Caco-2 (cell line): Measurements from ENCODE around the gene DPP10. TPM values are rescaled to one million over a fixed set of nuclear protein-coding genes. Genes with fewer than 3 reads are reported as not detected.

Source experiments
- BruUV-seq: library from RNA; stranded (reverse); fragments of 400-500 nt; replicated peaks from 2 replicates; lab custom pipeline; 2021; lab: Mats Ljungman, UMichigan
- CTCF ChIA-PET: fragments of 300-600 bp; sonication (Branson Sonifier 250); formaldehyde crosslinking; loops from one replicate; lab custom pipeline; 2022; ENCODE audit warnings: antibody characterized with exemption; lab: Charles Lee
- POLR2A ChIA-PET: fragments of 300-600 bp; sonication (Branson Sonifier 250); formaldehyde crosslinking; loops from one replicate; lab custom pipeline; 2022; ENCODE audit warnings: antibody characterized with exemption; lab: Charles Lee
- DNase-seq, 2 experiments: peaks; one replicate each; pipeline versions ENCODE4 v3.0.0 to v3.0.0-alpha.2; 2020 to 2022
- H3K27me3 ChIP-seq: replicated peaks from 2 replicates; pipeline ENCODE4 v1.6.0; 2011; ENCODE audit warnings: low read length; ENCODE audit not compliant: control insufficient read depth, insufficient read depth
- H3K36me3 ChIP-seq: 2 replicates; pipeline ENCODE4 v1.5.1; 2011; ENCODE audit warnings: low read length; ENCODE audit not compliant: control insufficient read depth, insufficient read depth
- H3K4me1 ChIP-seq: fragments of 250-450 bp; sonication (Bioruptor Pico); 2 replicates; pipeline ENCODE4 v1.5.1; 2020; ENCODE audit warnings: mild to moderate bottlenecking
- H3K4me3 ChIP-seq: 2 replicates; pipeline ENCODE4 v1.5.1; 2011; ENCODE audit warnings: low read depth, mild to moderate bottlenecking, control low read depth, low read length
- H3K9me3 ChIP-seq: fragments of 250-450 bp; sonication (Bioruptor Pico); 2 replicates; pipeline ENCODE4 v1.5.1; 2020; ENCODE audit warnings: mild to moderate bottlenecking, moderate library complexity
- H3K27ac Mint-ChIP-seq: one replicate; pipeline ENCODE4 v1.8.0; 2022; ENCODE audit warnings: mixed read lengths; ENCODE audit not compliant: unreplicated experiment
- H3K27me3 Mint-ChIP-seq: one replicate; pipeline ENCODE4 v1.8.0; 2022; ENCODE audit warnings: mixed read lengths; ENCODE audit not compliant: insufficient read depth, unreplicated experiment
- H3K36me3 Mint-ChIP-seq: one replicate; pipeline ENCODE4 v1.8.0; 2022; ENCODE audit warnings: mild to moderate bottlenecking, mixed read lengths; ENCODE audit not compliant: insufficient read depth, unreplicated experiment
- H3K4me1 Mint-ChIP-seq: one replicate; pipeline ENCODE4 v1.8.0; 2022; ENCODE audit warnings: low read depth, mixed read lengths; ENCODE audit not compliant: unreplicated experiment
- H3K4me3 Mint-ChIP-seq: one replicate; pipeline ENCODE4 v1.8.0; 2022; ENCODE audit warnings: mild to moderate bottlenecking, moderate library complexity, mixed read lengths; ENCODE audit not compliant: unreplicated experiment
- H3K9me3 Mint-ChIP-seq: one replicate; pipeline ENCODE4 v1.8.0; 2022; ENCODE audit warnings: mixed read lengths; ENCODE audit not compliant: unreplicated experiment
- intact Hi-C: fragments of 100-400 bp; cut with micrococcal nuclease; formaldehyde crosslinking; loops from one replicate; pipeline ENCODE4 v1.10.0; 2022; ENCODE audit not compliant: unreplicated experiment
- total RNA-seq: library from RNA; stranded (reverse); gene quantifications from 2 replicates; pipeline ENCODE4 v1.2.3, GENCODE V29; 2022
- TF ChIP-seq, protein P1 (sequence below), 2 experiments: fragments of 200-600 bp in 1 of 2; IDR thresholded peaks; 1 replicate in 1 of 2; 2 replicates in 1 of 2; pipeline versions ENCODE4 v1.5.1 to v1.8.0; 2011 to 2022; ENCODE audit warnings: antibody characterized with exemption in 1 of 2, control low read depth in 1 of 2, inconsistent platforms in 1 of 2, low read depth in 1 of 2, low read length in 1 of 2, mild to moderate bottlenecking in 1 of 2, moderate library complexity in 1 of 2; ENCODE audit not compliant: insufficient read depth in 1 of 2, severe bottlenecking in 1 of 2, unreplicated experiment in 1 of 2

The DPP10 gene
- total RNA-seq, 1 experiment from 2014 or later, result not detected

DNA sequence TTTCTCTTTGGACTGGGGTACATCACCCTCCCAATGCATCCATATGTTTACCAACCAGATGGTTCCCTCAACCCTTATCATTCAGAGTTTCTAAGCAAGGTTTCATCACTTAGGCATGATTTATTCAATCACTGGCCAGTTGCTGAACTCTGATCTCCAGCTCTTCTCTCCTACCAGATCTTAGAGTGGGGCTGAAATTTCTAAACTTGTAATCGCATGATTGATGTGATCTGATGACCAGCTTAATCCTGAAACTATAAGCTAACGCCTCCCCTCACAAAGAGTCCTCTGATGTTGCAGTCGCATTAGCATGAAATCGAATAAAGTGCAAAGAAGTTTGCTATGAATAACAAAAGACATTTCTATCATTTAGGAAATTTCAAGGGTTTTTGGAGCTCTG is 1082.0 kb downstream of the DPP10 start:
- no peaks in the 10 kb centered on the region for H3K36me3 ChIP-seq
- H3K9me3 Mint-ChIP-seq, result no peaks in the 10 kb centered on the region
- POLR2A ChIA-PET, result no interaction called here
- DNase-seq, result no peak
- H3K4me1 Mint-ChIP-seq, result no peaks in the 10 kb centered on the region
- no peak overlapping the region for H3K27ac Mint-ChIP-seq
- CTCF ChIA-PET, result no interaction called here
- TF ChIP-seq, protein P1, sequence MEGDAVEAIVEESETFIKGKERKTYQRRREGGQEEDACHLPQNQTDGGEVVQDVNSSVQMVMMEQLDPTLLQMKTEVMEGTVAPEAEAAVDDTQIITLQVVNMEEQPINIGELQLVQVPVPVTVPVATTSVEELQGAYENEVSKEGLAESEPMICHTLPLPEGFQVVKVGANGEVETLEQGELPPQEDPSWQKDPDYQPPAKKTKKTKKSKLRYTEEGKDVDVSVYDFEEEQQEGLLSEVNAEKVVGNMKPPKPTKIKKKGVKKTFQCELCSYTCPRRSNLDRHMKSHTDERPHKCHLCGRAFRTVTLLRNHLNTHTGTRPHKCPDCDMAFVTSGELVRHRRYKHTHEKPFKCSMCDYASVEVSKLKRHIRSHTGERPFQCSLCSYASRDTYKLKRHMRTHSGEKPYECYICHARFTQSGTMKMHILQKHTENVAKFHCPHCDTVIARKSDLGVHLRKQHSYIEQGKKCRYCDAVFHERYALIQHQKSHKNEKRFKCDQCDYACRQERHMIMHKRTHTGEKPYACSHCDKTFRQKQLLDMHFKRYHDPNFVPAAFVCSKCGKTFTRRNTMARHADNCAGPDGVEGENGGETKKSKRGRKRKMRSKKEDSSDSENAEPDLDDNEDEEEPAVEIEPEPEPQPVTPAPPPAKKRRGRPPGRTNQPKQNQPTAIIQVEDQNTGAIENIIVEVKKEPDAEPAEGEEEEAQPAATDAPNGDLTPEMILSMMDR (IDR thresholded peaks at IDR 0.05; ENCODE audit: insufficient read depth in 1 of 2, low read depth in 1 of 2, low read length in 1 of 2, severe bottlenecking in 1 of 2, unreplicated experiment in 1 of 2), result no peak
- peaks cover 2% of the 10 kb centered on the region for H3K27me3 Mint-ChIP-seq
- H3K27me3 ChIP-seq, result no peaks in the 10 kb centered on the region
- no peaks in the 10 kb centered on the region for H3K4me1 ChIP-seq
- no peak overlapping the region for H3K4me3 ChIP-seq
- H3K36me3 Mint-ChIP-seq, result no peaks in the 10 kb centered on the region
- no TSS peak for BruUV-seq
- intact Hi-C loops, result no loop called here
- H3K9me3 ChIP-seq, result no peaks in the 10 kb centered on the region
- H3K4me3 Mint-ChIP-seq, result no peak overlapping the region

DNA sequence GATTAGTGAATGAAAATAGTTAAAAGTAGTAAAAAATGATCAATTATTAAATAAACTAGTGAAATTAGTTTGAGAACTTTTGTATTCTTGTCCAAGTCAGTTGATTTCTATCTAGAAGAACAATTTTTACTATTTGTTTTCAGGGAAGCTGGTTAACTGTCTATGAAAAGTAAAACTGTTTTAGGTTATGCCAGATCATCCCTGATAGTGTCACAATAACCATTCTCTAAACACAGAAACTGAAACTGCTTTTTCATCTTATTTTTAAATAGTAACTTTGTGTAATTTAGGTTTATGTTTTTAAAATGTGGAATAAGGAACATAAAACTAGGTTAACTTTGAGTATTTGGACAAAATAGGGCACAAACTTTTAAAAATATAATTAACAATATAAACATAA is 1087.2 kb downstream of the DPP10 start:
- no peak overlapping the region for H3K4me3 ChIP-seq
- no peaks in the 10 kb centered on the region for H3K9me3 Mint-ChIP-seq
- no peak overlapping the region for H3K27ac Mint-ChIP-seq
- intact Hi-C loops, result no loop called here
- no peaks in the 10 kb centered on the region for H3K36me3 Mint-ChIP-seq
- ChIA-PET POLR2A (no interaction called here), CTCF (no interaction called here)
- H3K4me1 ChIP-seq, result no peaks in the 10 kb centered on the region
- no peak for DNase-seq
- H3K4me3 Mint-ChIP-seq, result no peak overlapping the region
- no peaks in the 10 kb centered on the region for H3K27me3 Mint-ChIP-seq
- H3K9me3 ChIP-seq, result no peaks in the 10 kb centered on the region
- BruUV-seq, result no TSS peak
- TF ChIP-seq, protein P1 (IDR thresholded peaks at IDR 0.05; ENCODE audit: insufficient read depth in 1 of 2, low read depth in 1 of 2, low read length in 1 of 2, severe bottlenecking in 1 of 2, unreplicated experiment in 1 of 2), result no peak
- H3K36me3 ChIP-seq, result no peaks in the 10 kb centered on the region
- no peaks in the 10 kb centered on the region for H3K4me1 Mint-ChIP-seq
- H3K27me3 ChIP-seq, result no peaks in the 10 kb centered on the region

DNA sequence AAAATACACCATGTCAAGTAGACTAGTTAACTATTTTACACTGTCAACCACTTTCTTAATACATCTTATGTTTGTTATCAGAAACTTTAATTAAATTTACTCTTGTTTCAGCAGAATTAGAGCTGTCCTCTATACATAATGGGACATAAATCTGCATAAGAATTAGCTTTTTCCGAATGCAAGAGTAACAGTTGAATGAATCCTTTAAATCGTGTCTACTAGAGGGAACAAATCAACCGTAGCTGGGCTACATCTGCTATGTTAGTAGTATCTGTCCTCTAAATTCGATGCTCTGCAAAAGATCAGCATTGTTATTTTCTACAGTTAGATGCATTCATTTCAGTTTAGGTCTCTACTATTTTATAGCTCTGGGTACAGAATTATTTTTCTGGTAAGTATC is 1090.6 kb downstream of the DPP10 start:
- intact Hi-C loops, result no loop called here
- H3K36me3 ChIP-seq, result no peaks in the 10 kb centered on the region
- BruUV-seq, result no TSS peak
- H3K9me3 ChIP-seq, result no peaks in the 10 kb centered on the region
- H3K36me3 Mint-ChIP-seq, result no peaks in the 10 kb centered on the region
- TF ChIP-seq, protein P1 (IDR thresholded peaks at IDR 0.05; ENCODE audit: insufficient read depth in 1 of 2, low read depth in 1 of 2, low read length in 1 of 2, severe bottlenecking in 1 of 2, unreplicated experiment in 1 of 2), result no peak
- H3K27me3 ChIP-seq, result no peaks in the 10 kb centered on the region
- H3K4me1 Mint-ChIP-seq, result no peaks in the 10 kb centered on the region
- H3K9me3 Mint-ChIP-seq, result no peaks in the 10 kb centered on the region
- no peak overlapping the region for H3K4me3 Mint-ChIP-seq
- POLR2A ChIA-PET, result no interaction called here
- H3K27ac Mint-ChIP-seq, result no peak overlapping the region
- no peaks in the 10 kb centered on the region for H3K27me3 Mint-ChIP-seq
- no peak overlapping the region for H3K4me3 ChIP-seq
- no peak for DNase-seq
- no peaks in the 10 kb centered on the region for H3K4me1 ChIP-seq
- CTCF ChIA-PET, result no interaction called here
